Ovary (tissue), 3 donors: Measurements from ENCODE around the gene AMIGO1.

Experiments
- POLR2A ChIP-seq: fragments of 450-650 bp; IDR thresholded peaks from one replicate; pipeline ENCODE4 v1.6.1; 2017; ENCODE audit warnings: antibody characterized with exemption, mild to moderate bottlenecking, moderate library complexity
- TF ChIP-seq, protein P1 (sequence below), 3 donors: fragments of 450-650 bp in 2 of 3; fragments of 200-600 bp in 1 of 3; IDR thresholded peaks; one replicate each; pipeline versions ENCODE4 v1.5.1 to v1.8.0; 2016 to 2022; ENCODE audit warnings: antibody characterized with exemption in 3 of 3, mild to moderate bottlenecking in 1 of 3
- donor health status: DM: no; HTN: no; CAD: no.

DNA sequence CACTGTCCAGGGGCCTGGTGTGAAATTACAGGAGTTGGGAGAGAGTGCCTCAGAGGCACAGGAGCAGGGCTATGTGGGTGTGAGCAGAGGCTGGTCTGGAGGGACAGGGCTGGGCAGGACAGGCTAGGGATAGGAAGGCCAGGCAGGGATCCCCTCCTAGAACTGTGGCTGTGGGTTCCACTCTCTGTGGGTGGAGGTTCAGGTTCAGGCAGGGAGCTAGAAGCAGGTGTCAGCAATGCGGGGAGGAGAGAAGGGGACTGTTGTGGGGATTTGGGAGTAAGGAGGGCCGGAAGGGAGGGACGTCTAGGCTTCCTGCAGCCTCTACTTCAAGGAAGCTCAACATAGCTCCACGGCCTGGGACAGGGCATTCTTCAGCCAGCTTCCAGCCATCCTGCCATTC lies 21.9 kb upstream of the AMIGO1 start:
- TF ChIP-seq, protein P1, sequence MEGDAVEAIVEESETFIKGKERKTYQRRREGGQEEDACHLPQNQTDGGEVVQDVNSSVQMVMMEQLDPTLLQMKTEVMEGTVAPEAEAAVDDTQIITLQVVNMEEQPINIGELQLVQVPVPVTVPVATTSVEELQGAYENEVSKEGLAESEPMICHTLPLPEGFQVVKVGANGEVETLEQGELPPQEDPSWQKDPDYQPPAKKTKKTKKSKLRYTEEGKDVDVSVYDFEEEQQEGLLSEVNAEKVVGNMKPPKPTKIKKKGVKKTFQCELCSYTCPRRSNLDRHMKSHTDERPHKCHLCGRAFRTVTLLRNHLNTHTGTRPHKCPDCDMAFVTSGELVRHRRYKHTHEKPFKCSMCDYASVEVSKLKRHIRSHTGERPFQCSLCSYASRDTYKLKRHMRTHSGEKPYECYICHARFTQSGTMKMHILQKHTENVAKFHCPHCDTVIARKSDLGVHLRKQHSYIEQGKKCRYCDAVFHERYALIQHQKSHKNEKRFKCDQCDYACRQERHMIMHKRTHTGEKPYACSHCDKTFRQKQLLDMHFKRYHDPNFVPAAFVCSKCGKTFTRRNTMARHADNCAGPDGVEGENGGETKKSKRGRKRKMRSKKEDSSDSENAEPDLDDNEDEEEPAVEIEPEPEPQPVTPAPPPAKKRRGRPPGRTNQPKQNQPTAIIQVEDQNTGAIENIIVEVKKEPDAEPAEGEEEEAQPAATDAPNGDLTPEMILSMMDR (IDR thresholded peaks at IDR 0.05): no peak
- no peak for TF ChIP-seq POLR2A
